OCI-LY3 (cell line): Measurements from ENCODE around the gene RAET1L.
A peak's percentile ranks its signal among the peaks of the same experiment; 100 is the strongest.

Experiments
- H2AFZ ChIP-seq: fragments of 200-600, 300-600 bp; shearing (Covaris generic); 2 replicates; pipeline ENCODE4 v1.6.0; 2014; ENCODE audit warnings: antibody characterized with exemption, low read depth, low read length
- H3K27ac ChIP-seq: fragments of 200-600, 300-600 bp; sonication (generic); 2 replicates; pipeline ENCODE4 v1.5.1; 2014; ENCODE audit warnings: mild to moderate bottlenecking, low read length, moderate library complexity, mixed read lengths
- H3K27me3 ChIP-seq: fragments of 200-600, 300-600 bp; sonication (generic); 2 replicates; pipeline ENCODE4 v1.6.1; 2014; ENCODE audit warnings: low read depth, low read length, mixed read lengths
- H3K36me3 ChIP-seq: fragments of 200-600, 300-600 bp; sonication (generic); replicated peaks from 2 replicates; pipeline ENCODE3; 2014; ENCODE audit warnings: low read depth, low read length, mixed read lengths
- H3K4me1 ChIP-seq: fragments of 300-600, 200-600 bp; sonication (generic); 2 replicates; pipeline ENCODE4 v1.6.1; 2014; ENCODE audit warnings: low read length, mixed read lengths
- H3K4me2 ChIP-seq: fragments of 200-600, 300-600 bp; sonication (generic); 2 replicates; pipeline ENCODE4 v1.6.1; 2014; ENCODE audit warnings: low read length, mixed read lengths
- H3K4me3 ChIP-seq: fragments of 300-600, 200-600 bp; sonication (generic); 2 replicates; pipeline ENCODE4 v1.5.1; 2014; ENCODE audit warnings: antibody characterized with exemption, mild to moderate bottlenecking, low read length, moderate library complexity
- H3K79me2 ChIP-seq: fragments of 300-600, 200-600 bp; shearing (Covaris generic); 2 replicates; pipeline ENCODE4 v1.6.1; 2014; ENCODE audit warnings: mild to moderate bottlenecking, low read length, mixed read lengths
- H3K9ac ChIP-seq: fragments of 300-600, 200-600 bp; shearing (Covaris generic); 2 replicates; pipeline ENCODE4 v1.6.0; 2014; ENCODE audit warnings: mild to moderate bottlenecking, low read length, moderate library complexity
- H3K9me3 ChIP-seq: fragments of 200-600, 300-600 bp; shearing (Covaris generic); 2 replicates; pipeline ENCODE4 v1.6.1; 2014; ENCODE audit warnings: low read length, mixed read lengths; ENCODE audit not compliant: insufficient read depth
- H4K20me1 ChIP-seq: fragments of 200-600, 300-600 bp; sonication (generic); 2 replicates; pipeline ENCODE4 v1.6.1; 2016; ENCODE audit warnings: low read length, mixed read lengths; ENCODE audit not compliant: insufficient read depth
- CTCF ChIP-seq: fragments of 200-600, 300-600 bp; sonication (generic); IDR thresholded peaks from 2 replicates; pipeline ENCODE4 v1.5.1; 2014; ENCODE audit warnings: antibody characterized with exemption, low read length, low read depth
- EZH2phosphoT487 ChIP-seq: fragments of 200-600 bp; shearing (Covaris generic); IDR thresholded peaks from 2 replicates; pipeline ENCODE4 v1.6.1; 2018; ENCODE audit warnings: antibody characterized with exemption, mixed run types, low read depth

Gene RAET1L

GRCh38 chr6:150029276-150029675, 3.9 kb upstream of the RAET1L start:
- Histone ChIP-seq H3K4me1 (peaks cover 26% of the 10 kb centered on the region), H3K9ac (no peak overlapping the region), H3K27ac (no peak overlapping the region), H3K36me3 (no peaks in the 10 kb centered on the region), H4K20me1 (no peaks in the 10 kb centered on the region), H2AFZ (no peak overlapping the region), H3K9me3 (no peaks in the 10 kb centered on the region), H3K27me3 (peaks cover 13% of the 10 kb centered on the region), H3K4me2 (peak overlapping the region; percentile 60), H3K79me2 (no peaks in the 10 kb centered on the region), H3K4me3 (peak overlapping the region; percentile 18; the same call in 1 of the 2 replicates)
- TF ChIP-seq CTCF: no peak
- TF ChIP-seq EZH2phosphoT487: no peak

- peaks cover 13% of the 10 kb centered on the region for H3K27me3 ChIP-seq
- no peak overlapping the region for H2AFZ ChIP-seq
Observed at GRCh38 chr6:150028799-150029198, 3.5 kb upstream of the RAET1L start.

GRCh38 chr6:150027806-150028565, 2.7 kb upstream of the RAET1L start:
- H3K79me2 ChIP-seq: no peaks in the 10 kb centered on the region
- H3K9me3 ChIP-seq: no peaks in the 10 kb centered on the region
- H4K20me1 ChIP-seq: no peaks in the 10 kb centered on the region
- H3K4me3 ChIP-seq: no peak overlapping the region
- H3K4me2 ChIP-seq: no peak overlapping the region; the same call in 1 of the 2 replicates
- no peak for TF ChIP-seq CTCF
- TF ChIP-seq EZH2phosphoT487: no peak
- H3K36me3 ChIP-seq: no peaks in the 10 kb centered on the region
- no peak overlapping the region for H2AFZ ChIP-seq
- H3K27ac ChIP-seq: no peak overlapping the region
- H3K27me3 ChIP-seq: peaks cover 13% of the 10 kb centered on the region
- H3K4me1 ChIP-seq: peaks cover 26% of the 10 kb centered on the region
- H3K9ac ChIP-seq: no peak overlapping the region

More at GRCh38 chr6:150028799-150029198, 3.5 kb upstream of the RAET1L start:
- TF ChIP-seq EZH2phosphoT487 (no peak), CTCF (no peak)
- Histone ChIP-seq H3K36me3 (no peaks in the 10 kb centered on the region), H4K20me1 (no peaks in the 10 kb centered on the region), H3K27ac (no peak overlapping the region), H3K9me3 (no peaks in the 10 kb centered on the region), H3K4me3 (no peak overlapping the region), H3K79me2 (no peaks in the 10 kb centered on the region), H3K9ac (no peak overlapping the region), H3K4me1 (peaks cover 26% of the 10 kb centered on the region), H3K4me2 (no peak overlapping the region)

- H3K4me3 ChIP-seq: no peak overlapping the region
- H3K79me2 ChIP-seq: no peaks in the 10 kb centered on the region
- H3K9ac ChIP-seq: no peak overlapping the region
- no peak overlapping the region for H3K4me2 ChIP-seq
- H3K4me1 ChIP-seq: peaks cover 26% of the 10 kb centered on the region
- no peak overlapping the region for H3K27ac ChIP-seq
- H2AFZ ChIP-seq: no peak overlapping the region
- H3K36me3 ChIP-seq: no peaks in the 10 kb centered on the region
- TF ChIP-seq CTCF (no peak), EZH2phosphoT487 (no peak)
- H3K27me3 ChIP-seq: peaks cover 13% of the 10 kb centered on the region
- no peaks in the 10 kb centered on the region for H4K20me1 ChIP-seq
- no peaks in the 10 kb centered on the region for H3K9me3 ChIP-seq
Observed at GRCh38 chr6:150026976-150027805, 1.9 kb upstream of the RAET1L start.
